Fibroblast of peridontal ligament (primary cell): ENCODE measurements around the gene ADAMTS20.

Experiments used
- DNase-seq: peaks from one replicate; pipeline ENCODE4 v3.0.0-alpha.2; 2010; ENCODE audit errors: extremely low read depth

The ADAMTS20 gene

GRCh38 chr12:43493261-43493797 is 58.7 kb downstream of the ADAMTS20 start:
- peak; percentile 3 for DNase-seq

- no peak for DNase-seq
Measured at GRCh38 chr12:43482311-43483085, 69.5 kb downstream of the ADAMTS20 start.

- no peak for DNase-seq
Measured at GRCh38 chr12:43480591-43480990, 71.4 kb downstream of the ADAMTS20 start.

GRCh38 chr12:43462741-43463140 is 89.3 kb downstream of the ADAMTS20 start:
- DNase-seq, result no peak

DNA sequence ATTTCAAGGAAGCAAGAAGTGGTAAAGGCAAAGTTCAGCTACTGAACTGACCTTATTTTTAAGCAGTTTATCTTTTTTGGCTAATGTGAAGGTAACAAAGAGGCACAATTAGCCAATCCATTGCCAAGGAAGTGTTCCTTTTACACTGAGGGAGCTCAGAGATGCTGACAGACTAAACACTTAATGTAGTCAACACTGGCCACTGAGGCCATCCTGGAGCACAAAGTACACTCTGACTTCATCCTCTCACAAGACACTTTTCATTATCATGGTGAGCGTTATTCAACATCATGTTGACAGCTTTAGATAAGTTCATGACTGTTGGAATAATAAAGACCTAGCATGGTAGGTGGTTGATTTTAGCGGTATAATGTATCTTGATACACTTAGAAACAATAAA is 89.9 kb downstream of the ADAMTS20 start:
- DNase-seq, result no peak

- DNase-seq, result no peak
Measured at GRCh38 chr12:43459285-43459684, 92.7 kb downstream of the ADAMTS20 start.

GRCh38 chr12:43453761-43454160 is 98.2 kb downstream of the ADAMTS20 start:
- DNase-seq, result no peak

GRCh38 chr12:43444940-43445564 is 107.0 kb downstream of the ADAMTS20 start:
- peak; percentile 71 for DNase-seq

DNA sequence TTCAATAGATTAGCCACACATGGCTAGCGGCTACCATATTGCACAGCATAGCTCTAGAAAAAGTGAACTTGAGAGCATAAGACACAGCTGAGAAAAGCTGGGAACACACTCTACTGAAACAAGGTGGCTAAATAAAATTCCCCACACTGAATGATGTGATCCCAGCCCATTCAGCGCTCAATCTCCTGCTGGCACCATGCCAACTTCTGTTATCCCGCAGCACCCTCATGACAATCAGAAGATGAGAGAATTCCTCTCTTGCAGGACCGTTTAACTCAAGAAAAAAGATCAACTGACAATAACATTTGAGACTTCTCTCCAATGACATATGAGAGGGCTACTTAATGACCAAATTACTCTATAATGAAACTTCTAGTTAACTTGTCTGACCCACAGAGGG is 115.4 kb downstream of the ADAMTS20 start:
- DNase-seq, result no peak

DNA sequence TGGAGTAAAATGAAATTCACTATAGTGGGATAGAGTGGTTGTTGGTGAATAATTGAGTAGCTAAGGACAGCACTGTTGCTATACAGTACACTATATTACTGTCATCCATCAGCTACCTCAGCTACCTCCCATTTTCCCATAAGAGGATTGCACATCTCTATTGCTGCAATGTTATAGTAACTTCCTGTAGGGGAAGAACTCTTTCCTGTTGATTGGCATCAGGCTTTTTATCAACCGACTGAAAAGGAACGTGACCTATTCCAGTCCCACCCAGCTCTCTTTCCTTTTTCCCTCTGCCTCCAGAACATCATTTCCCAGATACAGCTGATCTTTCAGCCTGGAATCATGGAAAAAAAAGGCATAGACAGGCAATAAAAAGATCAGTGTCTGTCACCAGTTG is 117.4 kb downstream of the ADAMTS20 start:
- DNase-seq, result no peak

DNA sequence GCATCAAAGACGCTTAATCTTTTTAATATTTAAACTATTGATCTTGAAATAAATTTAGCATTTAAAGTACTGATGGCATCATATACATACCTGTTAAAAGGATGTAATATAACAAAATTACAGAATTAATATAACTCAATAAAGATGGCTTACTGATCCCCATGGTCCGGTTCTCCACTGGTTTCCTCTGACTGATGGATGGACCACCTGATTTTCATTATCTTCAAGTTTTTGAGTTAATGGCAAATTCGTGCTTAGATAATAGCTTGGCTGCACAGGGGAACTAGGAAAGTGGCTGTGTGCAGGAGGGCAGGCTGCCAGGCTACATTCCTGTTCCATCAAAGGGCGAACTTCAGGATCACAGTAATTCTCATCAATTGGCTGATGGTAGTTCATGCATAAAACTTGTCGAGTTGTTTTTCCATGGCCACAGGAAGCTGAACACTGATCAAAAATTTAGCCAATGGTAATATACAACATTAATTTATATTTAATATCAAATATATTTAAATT is 123.9 kb downstream of the ADAMTS20 start:
- no peak for DNase-seq

DNA sequence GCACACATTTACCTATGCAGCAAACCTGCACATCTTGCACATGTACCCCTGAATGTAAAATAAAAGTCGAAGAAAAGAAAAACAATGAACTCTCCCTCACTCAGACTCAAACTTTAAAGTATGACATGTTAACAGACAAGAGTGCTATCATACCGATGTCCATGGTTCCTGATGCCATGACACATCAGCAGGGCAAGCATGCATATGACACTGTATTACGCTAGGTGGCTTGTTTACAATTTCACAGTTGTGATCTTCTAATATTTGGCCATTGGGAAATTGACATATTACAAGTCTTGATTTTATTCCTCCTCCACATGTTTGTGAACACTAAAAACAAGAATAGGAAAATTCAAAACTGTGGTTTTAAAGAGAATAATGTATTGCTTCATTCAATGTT is 126.6 kb downstream of the ADAMTS20 start:
- DNase-seq, result no peak

DNA sequence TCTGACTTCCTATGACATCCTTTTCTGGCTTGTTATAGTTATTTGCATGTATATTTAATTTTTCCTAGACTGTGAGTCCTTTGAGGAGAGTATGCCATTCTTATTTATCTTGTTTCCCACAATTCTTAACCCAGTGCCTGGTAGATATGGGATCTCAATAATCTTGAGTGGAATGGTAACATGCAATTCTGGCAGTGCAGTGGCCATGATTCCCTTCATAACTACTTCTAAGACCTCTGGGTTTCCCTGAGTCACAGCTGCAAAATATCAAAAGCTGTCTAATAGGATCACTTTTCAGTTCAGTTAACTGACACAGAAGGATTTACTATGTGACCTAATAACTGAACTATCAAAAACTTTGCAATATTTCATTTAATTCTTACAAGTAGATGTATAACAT is 135.0 kb downstream of the ADAMTS20 start:
- no peak for DNase-seq

DNA sequence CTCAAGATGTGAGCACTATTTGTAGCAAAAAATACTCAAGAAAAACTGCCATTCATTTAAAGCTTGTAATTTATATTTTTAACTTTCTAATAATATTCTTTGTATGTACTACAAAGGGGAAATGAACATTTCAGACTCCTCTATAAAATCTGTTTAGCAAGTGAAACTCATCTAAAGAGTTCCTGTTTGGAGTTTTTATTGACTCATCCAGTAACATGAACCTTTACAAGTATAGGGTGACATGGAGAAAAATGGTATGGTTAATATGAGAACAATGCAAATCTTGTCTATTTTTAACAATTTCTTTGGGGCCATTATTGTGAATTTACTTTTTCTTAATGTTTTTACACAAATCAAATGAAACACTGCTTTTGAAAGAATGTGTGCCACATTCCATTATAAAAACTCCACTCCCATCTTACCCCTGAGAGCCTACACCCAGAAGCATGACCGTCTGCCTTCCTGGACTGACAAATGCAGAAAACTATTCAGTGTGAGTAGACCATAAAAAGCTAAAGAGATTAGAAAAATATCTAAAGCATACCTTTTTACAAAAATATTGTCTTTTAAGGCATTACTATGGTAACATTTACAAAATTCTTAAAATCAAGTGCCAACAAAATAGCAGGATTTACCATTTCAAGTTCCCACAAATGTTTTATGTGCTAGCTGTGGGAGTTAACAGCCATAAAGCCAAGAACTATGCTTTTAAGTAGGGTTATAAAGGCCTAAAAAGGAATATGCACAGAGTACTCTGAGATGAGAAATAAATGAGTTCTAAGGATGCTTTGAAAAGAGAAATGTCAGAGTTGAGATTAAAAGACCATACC is 144.0 kb downstream of the ADAMTS20 start:
- peak; percentile 38 for DNase-seq

GRCh38 chr12:43406801-43407200 is 145.2 kb downstream of the ADAMTS20 start:
- no peak for DNase-seq

- peak; percentile 62 for DNase-seq
Measured at GRCh38 chr12:43402436-43402835, 149.6 kb downstream of the ADAMTS20 start.

GRCh38 chr12:43401096-43401495 is 150.9 kb downstream of the ADAMTS20 start:
- DNase-seq, result no peak

DNA sequence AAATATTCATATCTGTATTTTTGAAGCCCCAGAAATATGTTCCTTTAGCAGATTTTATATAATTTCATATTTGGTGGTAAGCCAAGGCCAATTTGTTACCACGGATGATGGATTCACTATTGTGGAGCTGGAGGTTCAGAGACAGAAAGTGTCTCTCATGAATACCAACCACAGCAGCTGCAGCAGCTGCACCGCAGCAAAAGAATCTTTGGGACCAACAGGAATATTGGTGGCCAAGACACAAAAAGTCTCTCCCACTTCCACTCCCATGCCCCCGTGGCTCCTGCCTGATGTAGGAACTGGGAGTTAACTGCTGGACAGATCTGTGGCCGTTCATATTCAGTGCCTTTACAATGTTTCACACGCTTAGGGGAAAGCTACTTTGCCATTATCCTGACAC is 155.3 kb downstream of the ADAMTS20 start:
- no peak for DNase-seq

DNA sequence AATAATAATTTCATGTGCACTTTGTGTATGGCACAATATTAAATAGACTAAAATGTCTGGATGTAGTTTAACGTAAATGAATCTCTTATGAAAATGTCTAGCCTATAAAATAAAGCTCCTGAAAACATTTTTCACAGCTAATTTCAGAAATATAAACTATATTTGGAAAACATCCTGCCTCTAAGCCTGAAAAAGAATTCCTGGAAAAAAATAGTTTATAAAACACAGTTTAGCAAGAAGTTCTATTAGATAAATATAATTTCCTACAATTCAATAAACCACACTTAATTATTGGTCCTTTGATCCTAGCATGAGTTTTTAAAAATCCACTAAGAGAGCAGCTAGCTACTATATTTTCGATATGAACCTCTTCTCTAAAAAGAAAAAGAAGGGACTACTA is 159.9 kb downstream of the ADAMTS20 start:
- no peak for DNase-seq

DNA sequence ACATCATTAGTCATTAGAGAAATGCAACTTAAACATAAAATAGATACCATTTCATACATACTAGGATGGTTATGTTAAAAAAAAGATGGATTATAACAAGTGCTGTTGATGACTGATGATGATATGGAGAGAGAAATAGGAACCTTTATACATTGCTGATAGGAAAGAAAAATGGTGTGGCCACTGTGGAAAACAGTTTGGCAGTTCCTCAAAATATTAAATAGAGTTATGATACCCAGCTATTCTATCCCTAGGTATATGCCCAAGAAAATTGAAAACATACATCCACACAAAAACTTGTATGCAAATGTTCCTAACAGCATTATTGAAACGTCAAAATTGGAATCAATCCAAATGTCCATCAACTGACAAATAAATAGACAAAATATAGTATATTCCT is 170.1 kb downstream of the ADAMTS20 start:
- DNase-seq, result no peak

- no peak for DNase-seq
Measured at GRCh38 chr12:43378448-43378847, 173.6 kb downstream of the ADAMTS20 start.

DNA sequence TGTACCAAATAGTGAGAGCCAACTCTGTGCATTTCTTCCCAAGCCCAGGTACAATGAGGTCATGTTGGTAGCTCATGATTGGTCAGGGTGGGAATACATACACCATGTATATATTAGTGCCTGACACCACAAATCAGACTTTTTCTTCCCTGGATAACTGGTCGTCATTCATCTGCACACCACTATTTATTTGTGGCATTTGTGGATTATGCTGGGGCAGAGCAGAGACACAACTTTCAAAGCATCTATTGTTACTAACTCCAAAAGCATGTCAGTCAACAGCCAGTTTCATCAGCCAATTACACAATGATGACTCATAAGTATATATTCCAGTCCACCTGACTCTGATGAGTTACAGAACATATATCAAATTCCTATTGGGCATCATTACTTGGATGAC is 181.7 kb downstream of the ADAMTS20 start:
- peak; percentile 53 for DNase-seq
